NCI-H2227 (cell line): ENCODE data around the gene KIF3A.
"Not testable (repeated sequence)": the region's sequence is repeated elsewhere in the genome, so short reads cannot be mapped to it uniquely, and the experiment has no call there.

ENCODE experiments used
- DNase-seq: peaks from one replicate; lab custom pipeline; 2025; ENCODE audit not compliant: unreplicated experiment; lab: John Stamatoyannopoulos, UW

Gene KIF3A

DNA sequence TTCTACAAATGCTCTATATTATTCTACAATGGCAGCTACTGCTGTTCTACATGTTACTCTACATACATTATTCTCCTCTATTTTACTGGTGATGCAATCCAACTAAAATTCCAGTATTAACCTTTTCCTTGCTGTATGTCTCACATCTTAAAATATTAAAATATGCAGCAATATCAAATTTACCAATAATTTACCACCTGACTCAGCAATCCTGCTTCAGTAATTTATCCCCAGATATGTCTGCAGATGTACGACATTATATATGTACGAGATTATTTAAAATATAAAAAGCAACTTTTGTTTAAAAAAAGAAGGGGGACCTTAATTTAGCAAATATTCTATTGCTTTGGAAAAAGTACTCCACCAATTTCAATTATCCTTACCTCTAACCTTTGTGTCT is 11.6 kb downstream of the KIF3A start:
- no peak for DNase-seq

DNA sequence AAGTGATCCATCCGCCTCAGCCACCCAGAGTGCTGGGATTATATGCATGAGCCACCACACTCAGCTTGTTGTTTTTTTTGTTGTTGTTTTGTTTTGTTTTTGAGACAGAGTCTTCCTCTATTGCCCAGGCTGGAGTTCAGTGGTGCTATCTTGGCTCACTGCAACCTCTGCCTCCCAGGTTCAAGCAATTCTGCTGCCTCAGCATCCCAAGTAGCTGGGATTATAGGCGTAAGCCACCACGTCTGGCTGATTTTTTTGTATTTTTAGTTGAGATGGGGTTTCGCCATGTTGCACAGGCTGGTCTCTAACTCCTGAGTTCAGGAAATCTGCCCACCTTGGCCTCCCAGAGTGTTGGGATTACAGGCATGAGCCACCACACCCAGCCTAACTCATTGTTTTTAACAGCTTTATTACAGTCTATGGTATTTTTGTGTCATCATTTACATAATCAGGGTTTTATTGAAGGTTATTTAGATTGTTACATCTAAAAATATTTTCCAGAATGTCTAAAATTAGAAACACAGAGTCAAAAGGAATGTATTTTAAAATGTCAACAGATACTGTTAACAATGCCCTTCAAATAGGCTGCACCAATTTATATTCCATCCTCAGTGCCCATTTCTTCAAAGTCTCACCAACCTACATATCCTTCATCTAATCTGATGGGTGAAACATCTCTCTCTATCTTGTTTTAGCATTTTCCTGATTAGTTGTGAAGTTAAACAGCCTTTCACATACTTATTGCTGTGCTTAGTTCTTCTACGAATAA is 18.6 kb downstream of the KIF3A start:
- DNase-seq = no peak

- DNase-seq = no peak
Measured at GRCh38 chr5:132714456-132715307, 22.7 kb downstream of the KIF3A start.

DNA sequence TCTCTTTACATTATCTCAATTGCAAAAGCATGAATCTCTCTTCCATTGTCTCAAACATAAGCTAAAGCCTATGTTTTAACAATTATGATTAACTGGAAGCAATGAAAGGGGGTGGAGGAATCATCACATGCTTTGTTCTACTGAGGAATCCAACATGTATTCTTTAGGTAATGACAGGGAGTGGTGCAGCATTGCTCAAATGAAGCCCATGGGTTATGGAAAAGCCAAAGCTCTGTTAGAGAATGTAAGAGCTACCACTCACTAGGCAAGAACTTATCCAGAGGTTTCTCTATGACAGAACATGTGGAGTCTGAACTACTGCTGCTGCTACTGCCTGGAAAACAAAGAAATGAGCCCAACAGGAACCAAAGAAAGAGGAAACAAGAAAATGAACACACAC is 28.7 kb downstream of the KIF3A start:
- no peak for DNase-seq

GRCh38 chr5:132704875-132705274 is 32.5 kb downstream of the KIF3A start:
- DNase-seq = no peak

DNA sequence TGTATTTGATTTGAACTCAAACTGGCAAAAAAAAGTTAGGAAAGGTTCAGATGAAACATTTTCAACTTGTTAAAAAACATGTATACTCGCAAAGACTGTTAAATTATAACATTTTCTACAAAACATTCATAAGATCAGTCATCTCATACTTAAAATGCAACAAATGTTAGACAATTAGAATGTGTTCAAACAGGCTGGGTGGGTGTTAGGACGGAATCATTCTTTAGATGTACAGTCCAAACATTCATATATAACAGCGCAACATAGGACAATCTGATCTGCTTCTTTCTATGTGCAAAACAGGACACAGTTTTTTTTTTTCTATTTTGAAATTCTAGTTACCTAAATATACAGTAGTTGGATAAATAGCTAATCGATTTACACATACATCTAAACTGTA is 41.4 kb downstream of the KIF3A start:
- no peak for DNase-seq

GRCh38 chr5:132692632-132692967 is 44.7 kb downstream of the KIF3A start:
- no peak for DNase-seq

GRCh38 chr5:132691755-132692631 is 45.4 kb downstream of the KIF3A start:
- not testable (repeated sequence) for DNase-seq

DNA sequence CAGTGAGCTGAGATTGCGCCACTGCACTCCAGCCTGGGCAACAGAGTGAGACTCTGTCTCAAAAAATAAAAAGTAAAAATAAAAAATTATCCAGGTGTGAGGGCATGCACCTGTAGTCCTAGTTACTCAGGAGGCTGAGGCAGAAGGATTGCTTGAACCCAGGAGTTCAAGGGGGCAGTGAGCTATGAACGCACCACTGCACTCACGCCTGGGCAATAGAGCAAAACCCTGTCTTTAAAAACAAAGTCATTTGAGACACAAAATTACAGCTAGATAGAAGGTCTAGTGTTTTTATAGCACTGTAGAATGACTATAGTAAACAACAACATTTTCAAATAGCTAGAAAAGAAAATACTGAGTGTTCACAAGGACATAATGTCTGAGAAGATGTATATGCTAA is 47.2 kb downstream of the KIF3A start:
- no peak for DNase-seq

GRCh38 chr5:132689513-132689912 is 47.8 kb downstream of the KIF3A start:
- DNase-seq = no peak

DNA sequence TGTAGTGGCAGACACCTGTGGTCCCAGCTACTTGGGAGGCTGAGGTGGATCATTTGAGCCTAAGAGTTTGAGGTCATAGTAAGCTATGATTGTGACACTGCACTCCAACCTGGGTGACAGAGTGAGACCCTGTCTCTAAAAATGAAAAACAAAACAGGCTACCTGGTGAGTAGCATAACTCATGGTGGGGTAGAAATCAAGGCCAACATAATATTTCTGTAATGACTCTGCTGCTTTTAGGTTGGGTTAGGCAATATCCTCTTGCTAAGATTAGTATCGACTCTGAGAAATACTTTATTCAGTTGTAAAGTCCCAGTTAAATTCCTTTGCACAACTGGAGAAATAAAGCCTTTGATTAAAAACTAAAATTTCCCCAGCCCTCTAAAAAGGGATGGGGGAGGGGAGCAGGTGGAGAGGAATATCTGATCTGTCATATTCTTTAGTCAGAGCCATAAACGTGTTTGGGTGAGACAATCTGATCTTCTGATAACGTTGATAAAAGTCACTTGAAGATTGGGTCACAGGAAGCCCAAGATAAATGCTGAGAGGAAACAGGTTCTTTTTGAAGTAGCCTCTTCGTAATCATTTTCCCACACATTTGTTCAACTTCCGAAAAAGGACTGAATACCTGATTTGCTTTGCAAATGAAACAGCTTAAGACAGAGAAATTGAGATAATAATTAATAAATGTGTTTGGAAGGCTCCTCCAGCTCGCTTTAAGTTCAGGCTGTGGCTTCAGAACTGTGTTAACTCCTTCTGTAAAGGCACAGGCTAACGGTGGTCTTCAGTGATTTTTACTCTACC is 48.6 kb downstream of the KIF3A start:
- DNase-seq = no peak

DNA sequence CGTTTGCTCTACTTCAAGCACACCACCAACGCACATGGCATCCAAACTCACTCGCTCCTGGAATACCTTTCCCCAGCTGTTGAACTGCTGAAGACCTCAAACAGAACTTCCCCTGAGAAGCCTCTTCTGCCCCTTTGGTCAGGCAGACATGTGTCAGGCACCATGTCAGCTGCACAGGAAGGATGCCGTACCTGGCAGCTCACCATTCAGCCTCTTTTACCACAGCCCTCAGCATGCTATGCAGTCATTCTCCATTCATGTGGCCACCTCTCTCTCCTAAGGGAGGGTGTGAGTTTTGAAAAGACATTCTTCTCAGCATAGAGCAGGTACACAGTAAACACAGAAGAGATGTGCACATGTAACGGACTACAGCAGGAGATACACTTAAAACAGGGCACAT is 49.4 kb downstream of the KIF3A start:
- DNase-seq = no peak

GRCh38 chr5:132686193-132686592 is 51.2 kb downstream of the KIF3A start:
- DNase-seq = no peak

DNA sequence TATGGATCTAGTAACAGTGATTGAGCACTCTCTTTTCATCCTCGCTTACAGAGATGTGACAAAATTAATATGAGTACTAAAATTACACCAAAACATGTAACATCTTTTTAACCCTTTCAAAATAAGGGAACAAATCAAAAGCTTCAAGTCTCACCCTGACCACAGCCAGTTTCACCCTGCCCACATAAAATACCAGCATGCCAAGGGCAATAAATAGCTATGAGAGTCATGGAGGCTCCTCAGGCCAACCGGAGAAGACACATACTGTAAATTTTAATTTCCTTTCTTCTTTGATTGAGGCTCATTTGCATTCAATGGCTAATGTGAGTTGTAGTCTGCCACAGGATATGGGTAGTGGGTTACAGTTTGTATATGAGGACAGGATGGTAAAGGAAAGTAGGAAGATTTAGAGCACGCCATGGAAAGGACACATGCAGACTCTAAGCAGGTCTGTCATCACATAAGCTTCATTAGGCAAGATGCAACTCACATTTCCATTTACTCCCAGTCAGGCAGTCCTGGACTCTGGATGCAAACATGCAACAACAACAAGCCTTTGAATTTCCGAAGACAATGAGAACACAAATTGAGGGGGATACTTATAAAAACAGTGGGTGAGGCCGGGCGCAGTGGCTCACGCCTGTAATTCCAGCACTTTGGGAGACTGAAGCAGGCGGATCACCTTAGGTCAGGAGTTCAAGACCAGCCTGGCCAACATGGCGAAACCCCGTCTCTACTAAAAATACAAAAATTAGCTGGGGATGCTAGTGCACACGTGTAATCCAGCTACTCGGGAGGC is 52.2 kb downstream of the KIF3A start:
- DNase-seq = no peak

DNA sequence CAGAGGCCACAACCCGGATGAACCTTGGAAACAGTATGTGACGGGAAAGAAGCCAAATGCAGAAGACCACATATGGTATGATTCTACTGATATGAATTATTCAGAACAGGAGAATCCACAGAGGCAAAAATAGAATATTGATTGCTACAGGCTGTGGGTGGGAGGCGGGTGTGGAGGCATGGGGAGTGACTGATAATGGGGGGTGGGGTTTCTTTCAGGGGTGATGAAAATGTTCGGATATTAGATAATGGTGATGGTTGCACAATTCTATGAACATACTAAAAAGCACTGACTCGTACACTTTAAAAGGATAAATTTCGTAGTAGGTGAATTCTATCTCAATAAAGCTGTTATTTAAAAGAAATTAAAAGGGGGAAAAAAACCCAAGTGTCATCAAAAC is 52.9 kb downstream of the KIF3A start:
- no peak for DNase-seq

DNA sequence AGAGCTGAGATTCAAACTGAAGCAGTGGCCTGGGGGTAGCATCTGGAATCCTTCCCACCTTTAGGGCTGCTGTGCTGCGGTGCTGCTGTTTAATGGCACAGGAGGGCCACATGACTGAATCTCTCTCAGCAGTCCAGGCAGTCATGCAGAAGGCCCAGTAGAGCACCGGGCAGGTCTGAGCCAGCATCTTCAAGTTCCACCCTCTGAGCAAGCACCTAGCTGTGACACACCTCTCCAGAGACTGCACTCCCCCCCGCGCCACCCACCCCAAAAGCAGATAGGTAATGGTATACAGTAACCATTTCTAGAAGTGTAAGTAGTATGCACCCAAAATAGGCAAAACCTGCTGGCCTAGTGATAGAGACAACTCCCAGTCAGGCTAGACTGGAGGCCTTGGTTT is 55.4 kb downstream of the KIF3A start:
- DNase-seq = no peak

DNA sequence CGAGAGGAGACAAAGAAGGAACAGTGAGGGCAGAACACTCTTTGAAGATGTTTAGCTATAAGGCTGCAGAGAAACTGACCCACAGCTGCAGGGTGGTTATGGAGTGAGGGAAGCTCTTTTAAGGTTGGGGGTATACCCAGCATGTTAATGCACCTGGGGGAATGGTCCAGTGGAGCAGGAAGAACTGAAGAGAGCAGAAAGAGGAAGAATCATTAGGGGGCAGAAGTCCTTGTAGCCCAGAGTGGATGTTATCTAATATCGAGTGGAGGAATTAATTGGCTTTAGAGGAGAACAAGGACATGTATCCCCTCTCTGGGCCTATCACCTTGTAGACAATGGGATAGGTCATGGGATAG is 55.9 kb downstream of the KIF3A start:
- no peak for DNase-seq

- no peak for DNase-seq
Measured at GRCh38 chr5:132680780-132681475, 56.4 kb downstream of the KIF3A start.

DNA sequence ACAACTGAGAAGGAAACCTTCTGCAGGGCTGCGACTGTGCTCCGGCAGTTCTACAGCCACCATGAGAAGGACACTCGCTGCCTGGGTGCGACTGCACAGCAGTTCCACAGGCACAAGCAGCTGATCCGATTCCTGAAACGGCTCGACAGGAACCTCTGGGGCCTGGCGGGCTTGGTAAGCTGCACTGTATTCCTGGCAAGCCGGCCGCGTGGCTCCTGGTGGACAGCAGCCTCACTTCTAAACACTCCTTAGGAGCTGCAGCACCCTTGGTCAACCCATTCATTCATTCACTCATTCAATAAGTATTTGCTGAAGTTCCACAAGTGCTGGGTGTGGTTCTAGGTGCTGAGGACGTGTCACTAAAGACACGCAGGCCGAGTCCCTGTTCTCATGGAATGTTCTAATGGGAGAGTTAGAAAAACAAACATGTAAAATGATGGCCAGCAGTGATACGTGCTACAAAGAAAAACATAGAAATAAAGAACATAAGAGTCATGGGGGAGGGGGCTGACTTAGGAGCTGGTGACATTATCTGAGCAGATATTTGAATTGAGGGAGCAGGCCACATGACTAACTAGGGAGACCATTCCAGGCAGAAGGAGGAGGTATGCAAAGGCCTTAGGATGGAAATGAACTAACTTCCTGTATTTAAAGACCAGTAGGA is 57.5 kb downstream of the KIF3A start:
- DNase-seq = no peak
